A549 (cell line): Measurements from ENCODE around the gene HOXB4.

ENCODE experiments used
- JUNB ChIP-seq: fragments of >200 bp; sonication (Bioruptor Twin); formaldehyde crosslinking; IDR thresholded peaks from 2 replicates; pipeline ENCODE4 v1.6.1; 2016
- TF ChIP-seq, protein P1 (sequence below): fragments of >200 bp; sonication (Bioruptor Twin); formaldehyde crosslinking; IDR thresholded peaks from 3 replicates; pipeline ENCODE4 v1.5.1; 2016

DNA sequence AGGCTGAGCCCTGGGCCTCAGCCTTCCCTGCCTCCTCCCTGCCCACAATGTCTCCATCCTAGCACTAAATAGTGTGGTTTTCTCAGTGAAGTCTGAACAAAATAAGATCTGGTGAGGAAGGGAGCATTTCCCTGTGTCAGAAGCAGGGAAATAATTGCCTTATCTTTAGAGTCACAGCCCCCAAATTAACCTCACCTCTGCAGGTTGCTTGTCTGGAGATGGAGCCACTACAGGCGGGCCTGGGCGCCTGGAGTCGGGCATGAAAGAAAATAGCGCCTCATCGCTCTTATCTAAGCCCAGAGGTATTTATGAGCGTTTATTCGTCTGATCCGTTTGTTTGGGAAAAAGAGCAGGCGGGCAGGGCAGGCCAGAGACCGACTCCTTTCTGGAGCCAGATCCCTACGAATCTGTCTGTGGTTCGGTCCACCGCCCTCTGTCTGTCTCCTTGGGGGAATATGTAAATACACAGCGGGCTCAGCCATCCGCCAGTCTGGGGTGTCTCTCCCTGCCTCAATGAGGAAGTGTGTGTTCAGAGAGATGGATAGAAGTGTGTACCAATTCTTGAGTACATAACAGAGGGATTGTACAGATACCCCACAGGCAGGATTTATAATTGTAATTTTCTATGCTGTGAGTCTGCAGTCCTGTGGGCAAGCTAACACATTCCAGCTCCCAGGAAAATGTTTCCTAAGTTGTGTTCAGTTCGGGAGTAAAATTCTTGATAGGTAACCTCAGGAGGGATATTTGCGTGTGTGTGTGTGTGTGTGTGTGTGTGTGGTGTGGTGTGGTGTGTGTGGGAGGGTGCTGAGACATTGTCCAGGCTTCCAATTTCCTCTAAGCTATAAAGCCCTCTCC lies 22.3 kb upstream of the HOXB4 start:
- TF ChIP-seq, protein P1, sequence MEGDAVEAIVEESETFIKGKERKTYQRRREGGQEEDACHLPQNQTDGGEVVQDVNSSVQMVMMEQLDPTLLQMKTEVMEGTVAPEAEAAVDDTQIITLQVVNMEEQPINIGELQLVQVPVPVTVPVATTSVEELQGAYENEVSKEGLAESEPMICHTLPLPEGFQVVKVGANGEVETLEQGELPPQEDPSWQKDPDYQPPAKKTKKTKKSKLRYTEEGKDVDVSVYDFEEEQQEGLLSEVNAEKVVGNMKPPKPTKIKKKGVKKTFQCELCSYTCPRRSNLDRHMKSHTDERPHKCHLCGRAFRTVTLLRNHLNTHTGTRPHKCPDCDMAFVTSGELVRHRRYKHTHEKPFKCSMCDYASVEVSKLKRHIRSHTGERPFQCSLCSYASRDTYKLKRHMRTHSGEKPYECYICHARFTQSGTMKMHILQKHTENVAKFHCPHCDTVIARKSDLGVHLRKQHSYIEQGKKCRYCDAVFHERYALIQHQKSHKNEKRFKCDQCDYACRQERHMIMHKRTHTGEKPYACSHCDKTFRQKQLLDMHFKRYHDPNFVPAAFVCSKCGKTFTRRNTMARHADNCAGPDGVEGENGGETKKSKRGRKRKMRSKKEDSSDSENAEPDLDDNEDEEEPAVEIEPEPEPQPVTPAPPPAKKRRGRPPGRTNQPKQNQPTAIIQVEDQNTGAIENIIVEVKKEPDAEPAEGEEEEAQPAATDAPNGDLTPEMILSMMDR, result no peak
- no peak for TF ChIP-seq JUNB
